Left hindlimb (tissue), 1 donor: ENCODE measurements around the gene VWA2.

Experiments used
- DNase-seq: peaks from one replicate; pipeline ENCODE4 v3.0.0-alpha.2; 2018

Gene VWA2

GRCh38 chr10:114276671-114277070, 37.6 kb downstream of the VWA2 start:
- no peak for DNase-seq

- DNase-seq: no peak
Observed at GRCh38 chr10:114278140-114278883, 39.3 kb downstream of the VWA2 start.

GRCh38 chr10:114278884-114279191, 39.8 kb downstream of the VWA2 start:
- DNase-seq: no peak

GRCh38 chr10:114279289-114279688, 40.2 kb downstream of the VWA2 start:
- DNase-seq: no peak

GRCh38 chr10:114279901-114280644, 41.0 kb downstream of the VWA2 start:
- DNase-seq: no peak

- DNase-seq: no peak
Observed at GRCh38 chr10:114281006-114281405, 42.0 kb downstream of the VWA2 start.

GRCh38 chr10:114281461-114281860, 42.4 kb downstream of the VWA2 start:
- no peak for DNase-seq

- DNase-seq: no peak
Observed at GRCh38 chr10:114282526-114282925, 43.5 kb downstream of the VWA2 start.

GRCh38 chr10:114283091-114283490, 44.0 kb downstream of the VWA2 start:
- DNase-seq: no peak

GRCh38 chr10:114283535-114284234, 44.6 kb downstream of the VWA2 start:
- DNase-seq: no peak

GRCh38 chr10:114284346-114285071, 45.5 kb downstream of the VWA2 start:
- no peak for DNase-seq

- no peak for DNase-seq
Observed at GRCh38 chr10:114285961-114286441, 46.9 kb downstream of the VWA2 start.

GRCh38 chr10:114286921-114287320, 47.9 kb downstream of the VWA2 start:
- no peak for DNase-seq

- DNase-seq: no peak
Observed at GRCh38 chr10:114288424-114289095, 49.5 kb downstream of the VWA2 start.

- DNase-seq: no peak
Observed at GRCh38 chr10:114289096-114289436, 50.0 kb downstream of the VWA2 start.

- DNase-seq: no peak
Observed at GRCh38 chr10:114290038-114290437, 51.0 kb downstream of the VWA2 start.

GRCh38 chr10:114291076-114291475, 52.0 kb downstream of the VWA2 start:
- DNase-seq: no peak

GRCh38 chr10:114291516-114291915, 52.5 kb downstream of the VWA2 start:
- no peak for DNase-seq

- no peak for DNase-seq
Observed at GRCh38 chr10:114293075-114293474, 54.0 kb downstream of the VWA2 start.

GRCh38 chr10:114294549-114294948, 55.5 kb downstream of the VWA2 start:
- no peak for DNase-seq

GRCh38 chr10:114295393-114295792, 56.3 kb downstream of the VWA2 start:
- no peak for DNase-seq

- DNase-seq: no peak
Observed at GRCh38 chr10:114297136-114297705, 58.2 kb downstream of the VWA2 start.
